ENCODE data around the gene KANSL1. TPM values are rescaled to one million over a fixed set of nuclear protein-coding genes. Genes with fewer than 3 reads are reported as not detected.

KANSL1 gene
- total RNA-seq, 2 donors from 2014 or later = 137 to 144 TPM

GRCh38 chr17:46042925-46043324, 150.3 kb downstream of the KANSL1 start:
- Histone ChIP-seq H3K27me3 (ENCODE audit: control insufficient read depth, insufficient read depth, low read length, poor library complexity, severe bottlenecking) (no peaks in the 10 kb centered on the region), H3K4me1 (ENCODE audit: control insufficient read depth, insufficient read depth, low read length) (no peaks in the 10 kb centered on the region), H3K9me3 (ENCODE audit: control insufficient read depth, low read length) (no peaks in the 10 kb centered on the region), H3K9ac (ENCODE audit: extremely low read depth, low read length, poor library complexity, severe bottlenecking) (no peak overlapping the region), H3K36me3 (ENCODE audit: control insufficient read depth, insufficient read depth, low read length) (peaks cover 84% of the 10 kb centered on the region), H3K4me3 (ENCODE audit: low read length) (no peak overlapping the region), H3K27ac (ENCODE audit: low read depth, low read length) (no peak overlapping the region)
- no peaks in the 10 kb centered on the region for H3K9me3 Mint-ChIP-seq
- peaks cover 72% of the 10 kb centered on the region for H3K36me3 Mint-ChIP-seq (ENCODE audit: low read depth)
- 91 to 100% methylated on average over 1 to 3 of the region's 3 CpGs for WGBS, 2 experiments (ENCODE audit: insufficient coverage in 1 of 2, insufficient read length in 1 of 2)
- no peak for DNase-seq
- no peak overlapping the region for H3K4me3 Mint-ChIP-seq
- TF ChIP-seq, protein P1, sequence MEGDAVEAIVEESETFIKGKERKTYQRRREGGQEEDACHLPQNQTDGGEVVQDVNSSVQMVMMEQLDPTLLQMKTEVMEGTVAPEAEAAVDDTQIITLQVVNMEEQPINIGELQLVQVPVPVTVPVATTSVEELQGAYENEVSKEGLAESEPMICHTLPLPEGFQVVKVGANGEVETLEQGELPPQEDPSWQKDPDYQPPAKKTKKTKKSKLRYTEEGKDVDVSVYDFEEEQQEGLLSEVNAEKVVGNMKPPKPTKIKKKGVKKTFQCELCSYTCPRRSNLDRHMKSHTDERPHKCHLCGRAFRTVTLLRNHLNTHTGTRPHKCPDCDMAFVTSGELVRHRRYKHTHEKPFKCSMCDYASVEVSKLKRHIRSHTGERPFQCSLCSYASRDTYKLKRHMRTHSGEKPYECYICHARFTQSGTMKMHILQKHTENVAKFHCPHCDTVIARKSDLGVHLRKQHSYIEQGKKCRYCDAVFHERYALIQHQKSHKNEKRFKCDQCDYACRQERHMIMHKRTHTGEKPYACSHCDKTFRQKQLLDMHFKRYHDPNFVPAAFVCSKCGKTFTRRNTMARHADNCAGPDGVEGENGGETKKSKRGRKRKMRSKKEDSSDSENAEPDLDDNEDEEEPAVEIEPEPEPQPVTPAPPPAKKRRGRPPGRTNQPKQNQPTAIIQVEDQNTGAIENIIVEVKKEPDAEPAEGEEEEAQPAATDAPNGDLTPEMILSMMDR (conservative IDR thresholded peaks at IDR 0.05) = no peak
- peak overlapping the region; percentile 83 for H3K27ac Mint-ChIP-seq
- no peaks in the 10 kb centered on the region for H3K27me3 Mint-ChIP-seq (ENCODE audit: insufficient read depth)
- peaks cover 19% of the 10 kb centered on the region for H3K4me1 Mint-ChIP-seq

DNA sequence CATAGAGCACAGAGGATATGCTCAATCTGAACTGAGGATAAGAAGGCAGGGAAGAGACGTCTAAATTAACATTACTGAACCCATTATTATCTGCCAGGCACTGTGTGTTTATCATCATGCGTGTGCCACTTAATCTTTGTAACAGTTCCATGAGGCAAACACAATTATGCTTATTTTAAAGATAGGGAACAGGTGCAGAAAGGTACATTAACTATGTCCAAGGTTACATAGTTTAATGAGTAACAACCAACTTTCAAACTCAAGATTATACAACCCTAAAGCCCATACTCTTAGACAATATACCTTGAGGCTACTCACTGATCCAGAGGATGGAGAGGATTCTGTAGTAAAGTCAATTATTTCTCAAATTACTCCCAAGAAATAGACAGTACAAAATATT, 151.0 kb downstream of the KANSL1 start:
- DNase-seq = no peak
- Histone ChIP-seq H3K36me3 (ENCODE audit: control insufficient read depth, insufficient read depth, low read length) (peaks cover 86% of the 10 kb centered on the region), H3K4me1 (ENCODE audit: control insufficient read depth, insufficient read depth, low read length) (no peaks in the 10 kb centered on the region), H3K4me3 (ENCODE audit: low read length) (no peak overlapping the region), H3K9me3 (ENCODE audit: control insufficient read depth, low read length) (no peaks in the 10 kb centered on the region), H3K9ac (ENCODE audit: extremely low read depth, low read length, poor library complexity, severe bottlenecking) (no peak overlapping the region), H3K27ac (ENCODE audit: low read depth, low read length) (no peak overlapping the region), H3K27me3 (ENCODE audit: control insufficient read depth, insufficient read depth, low read length, poor library complexity, severe bottlenecking) (no peaks in the 10 kb centered on the region)
- Mint-ChIP-seq H3K36me3 (ENCODE audit: low read depth) (peaks cover 70% of the 10 kb centered on the region), H3K27ac (no peak overlapping the region), H3K27me3 (ENCODE audit: insufficient read depth) (no peaks in the 10 kb centered on the region), H3K4me1 (peaks cover 19% of the 10 kb centered on the region), H3K9me3 (no peaks in the 10 kb centered on the region), H3K4me3 (no peak overlapping the region)
- WGBS, 2 experiments (ENCODE audit: insufficient coverage in 1 of 2, insufficient read length in 1 of 2) = 92 to 100% methylated on average over 2 of the region's 2 CpGs
- TF ChIP-seq, protein P1 (conservative IDR thresholded peaks at IDR 0.05) = no peak

- Mint-ChIP-seq H3K27me3 (ENCODE audit: insufficient read depth) (no peaks in the 10 kb centered on the region), H3K27ac (no peak overlapping the region), H3K36me3 (ENCODE audit: low read depth) (peaks cover 78% of the 10 kb centered on the region), H3K4me1 (peaks cover 4% of the 10 kb centered on the region), H3K9me3 (no peaks in the 10 kb centered on the region), H3K4me3 (no peak overlapping the region)
- H3K36me3 ChIP-seq (ENCODE audit: control insufficient read depth, insufficient read depth, low read length) = peaks cover 93% of the 10 kb centered on the region
- no peak for DNase-seq
- TF ChIP-seq, protein P1 (conservative IDR thresholded peaks at IDR 0.05) = no peak
- no peaks in the 10 kb centered on the region for H3K4me1 ChIP-seq (ENCODE audit: control insufficient read depth, insufficient read depth, low read length)
- H3K27me3 ChIP-seq (ENCODE audit: control insufficient read depth, insufficient read depth, low read length, poor library complexity, severe bottlenecking) = no peaks in the 10 kb centered on the region
- H3K9me3 ChIP-seq (ENCODE audit: control insufficient read depth, low read length) = no peaks in the 10 kb centered on the region
- H3K9ac ChIP-seq (ENCODE audit: extremely low read depth, low read length, poor library complexity, severe bottlenecking) = no peak overlapping the region
- no peak overlapping the region for H3K27ac ChIP-seq (ENCODE audit: low read depth, low read length)
- 94 to 98% methylated on average over 5 of the region's 5 CpGs for WGBS, 2 experiments (ENCODE audit: insufficient coverage in 1 of 2, insufficient read length in 1 of 2)
- H3K4me3 ChIP-seq (ENCODE audit: low read length) = no peak overlapping the region
Observed at GRCh38 chr17:46039592-46040186, 153.5 kb downstream of the KANSL1 start.
